Ovary (tissue), 9 donors: Measurements from ENCODE around the gene GPR132. TPM values are rescaled to one million over a fixed set of nuclear protein-coding genes. Genes with fewer than 3 reads are reported as not detected.
A peak's percentile ranks its signal among the peaks of the same experiment; 100 is the strongest.

Experiments
- DNase-seq, 5 donors: peaks; one replicate each; pipeline ENCODE4 v3.0.0-alpha.2; 2019 to 2020
- H3K27ac ChIP-seq, 2 donors: fragments of 200-600 bp; one replicate each; pipeline versions ENCODE4 v1.5.1 to v1.8.0; 2019 to 2022
- H3K27me3 ChIP-seq: fragments of 200-600 bp; one replicate; pipeline ENCODE4 v1.8.0; 2022
- H3K36me3 ChIP-seq: fragments of 200-600 bp; sonication (generic); one replicate; pipeline ENCODE4 v1.5.1; 2019
- H3K4me1 ChIP-seq: one replicate; pipeline ENCODE4 v1.8.1; 2013; ENCODE audit warnings: mild to moderate bottlenecking, moderate library complexity; ENCODE audit not compliant: insufficient read depth
- H3K4me3 ChIP-seq: fragments of 200-600 bp; sonication (generic); one replicate; pipeline ENCODE4 v1.5.1; 2017
- H3K9me3 ChIP-seq, 2 donors: fragments of 200-600 bp in 1 of 2; sonication (generic) in 1 of 2; one replicate each; pipeline versions ENCODE4 v1.5.1 to v1.8.1; 2013 to 2019; ENCODE audit warnings: mild to moderate bottlenecking in 1 of 2, moderate library complexity in 1 of 2
- CTCF ChIP-seq, 3 donors: fragments of 450-650 bp in 2 of 3; fragments of 200-600 bp in 1 of 3; IDR thresholded peaks; one replicate each; pipeline versions ENCODE4 v1.5.1 to v1.8.0; 2016 to 2022; ENCODE audit warnings: antibody characterized with exemption in 3 of 3, mild to moderate bottlenecking in 1 of 3
- EP300 ChIP-seq: sonication (generic); formaldehyde crosslinking; IDR thresholded peaks from one replicate; pipeline ENCODE4 v1.6.1; 2017; ENCODE audit warnings: antibody characterized with exemption
- POLR2A ChIP-seq: fragments of 450-650 bp; IDR thresholded peaks from one replicate; pipeline ENCODE4 v1.6.1; 2017; ENCODE audit warnings: antibody characterized with exemption, mild to moderate bottlenecking, moderate library complexity
- WGBS, 3 donors: extraction: QIAGEN DNeasy Blood & Tissue Kit in 1 of 3; methylation state at CpG; one replicate each; pipeline versions ENCODE4 v1.1.5 to v1.1.7; 2013 to 2017; 5-methylcytosine and 5-hydroxymethylcytosine counted together
- intact Hi-C, 4 donors: fragments of 100-400 bp; cut with DNase I; formaldehyde crosslinking; loops; one replicate each; pipeline versions ENCODE4 v1.11.0 to v1.15.1; 2022 to 2023
- polyA plus RNA-seq, 2 donors: library from polyadenylated mRNA; stranded (reverse); fragments of 200-250 nt in 1 of 2; fragments of 350-450 nt in 1 of 2; fragmentation: Illumina TruSeq in 1 of 2; extraction: RNeasy Lipid Tissue Mini Kit (QIAGEN cat#74804) in 1 of 2; gene quantifications; one replicate each; pipeline ENCODE4 v1.2.3, GENCODE V29; 2013 to 2014
- total RNA-seq, 7 donors: library from RNA; depleted of rRNA in 2 of 7; stranded (reverse); fragments of >200 nt in 2 of 7; fragmentation: NEBNext Ultra II Directional in 3 of 7; extraction: Animal tissue kit (Norgen Biotek cat#: 25700) in 3 of 7; gene quantifications; one replicate each; pipeline versions ENCODE4 v1.1.0 to v1.2.4, GENCODE V29; 2016 to 2023
- donor health status: DM: no; HTN: no; CAD: no; lungs with moderate emphysema.
- donor health status: DM: no; HTN: no; CAD: no.
- donor health status: Bipolar disorder and iron deficiency.
- donor health status: DM: yes; HTN: yes; CAD: no.
- donor health status: DM: no; HTN: no; CAD: no.
- donor health status: DM: yes; HTN: yes; CAD: no.

The GPR132 gene
- total and polyA plus RNA-seq, 9 donors: 0.27 to 2.0 (median 0.73) TPM

- Histone ChIP-seq H3K4me1 (no peaks in the 10 kb centered on the region), H3K36me3 (no peaks in the 10 kb centered on the region), H3K9me3 (no peaks in the 10 kb centered on the region), H3K27ac (no peak overlapping the region), H3K4me3 (no peak overlapping the region), H3K27me3 (no peaks in the 10 kb centered on the region)
- whole genome bisulfite sequencing, 3 donors: 5 to 6% (median 5%) methylated on average over 39 to 42 of the region's 42 CpGs
- intact Hi-C loops: loop anchor here (2.0 to 10.0 kb wide), 5 partner anchors 69 to 149 kb away; partner anchors contain the start of gene AHNAK2 (in 2 of the 4)
- TF ChIP-seq CTCF (IDR thresholded peaks at IDR 0.05) (peak; percentile 97 to 100 (median 99)), POLR2A (no peak)
- peak; percentile 79 to 92 (median 91) for DNase-seq
Measured at GRCh38 chr14:105045710-105046326, 19.4 kb downstream of the GPR132 start.

GRCh38 chr14:105043641-105044040 lies 21.6 kb downstream of the GPR132 start:
- Histone ChIP-seq H3K36me3 (no peaks in the 10 kb centered on the region), H3K4me1 (no peaks in the 10 kb centered on the region), H3K9me3 (no peaks in the 10 kb centered on the region), H3K27ac (no peak overlapping the region), H3K27me3 (no peaks in the 10 kb centered on the region), H3K4me3 (no peak overlapping the region)
- 56 to 62% (median 60%) methylated on average over 7 of the region's 7 CpGs for WGBS, 3 donors
- intact Hi-C loops: loop anchor here in 3 of 4 donors (5.0 to 10.0 kb wide), 4 partner anchors 61 to 151 kb away; partner anchors contain the start of gene AHNAK2 (in 1 of the 3)
- TF ChIP-seq CTCF (IDR thresholded peaks at IDR 0.05): no peak
- TF ChIP-seq EP300: no peak
- no peak for TF ChIP-seq POLR2A
- DNase-seq: no peak

GRCh38 chr14:105042813-105043212 lies 22.4 kb downstream of the GPR132 start:
- Histone ChIP-seq H3K36me3 (no peaks in the 10 kb centered on the region), H3K9me3 (no peaks in the 10 kb centered on the region), H3K4me3 (no peak overlapping the region), H3K27ac (no peak overlapping the region), H3K4me1 (no peaks in the 10 kb centered on the region), H3K27me3 (no peaks in the 10 kb centered on the region)
- no peak for DNase-seq
- TF ChIP-seq CTCF (IDR thresholded peaks at IDR 0.05): no peak
- no peak for TF ChIP-seq EP300
- no peak for TF ChIP-seq POLR2A
- 74 to 81% (median 77%) methylated on average over 13 to 17 of the region's 17 CpGs for WGBS, 3 donors
- intact Hi-C loops: loop anchor here in 3 of 4 donors (5.0 to 10.0 kb wide), 4 partner anchors 61 to 151 kb away; partner anchors contain the start of gene AHNAK2 (in 1 of the 3)

DNA sequence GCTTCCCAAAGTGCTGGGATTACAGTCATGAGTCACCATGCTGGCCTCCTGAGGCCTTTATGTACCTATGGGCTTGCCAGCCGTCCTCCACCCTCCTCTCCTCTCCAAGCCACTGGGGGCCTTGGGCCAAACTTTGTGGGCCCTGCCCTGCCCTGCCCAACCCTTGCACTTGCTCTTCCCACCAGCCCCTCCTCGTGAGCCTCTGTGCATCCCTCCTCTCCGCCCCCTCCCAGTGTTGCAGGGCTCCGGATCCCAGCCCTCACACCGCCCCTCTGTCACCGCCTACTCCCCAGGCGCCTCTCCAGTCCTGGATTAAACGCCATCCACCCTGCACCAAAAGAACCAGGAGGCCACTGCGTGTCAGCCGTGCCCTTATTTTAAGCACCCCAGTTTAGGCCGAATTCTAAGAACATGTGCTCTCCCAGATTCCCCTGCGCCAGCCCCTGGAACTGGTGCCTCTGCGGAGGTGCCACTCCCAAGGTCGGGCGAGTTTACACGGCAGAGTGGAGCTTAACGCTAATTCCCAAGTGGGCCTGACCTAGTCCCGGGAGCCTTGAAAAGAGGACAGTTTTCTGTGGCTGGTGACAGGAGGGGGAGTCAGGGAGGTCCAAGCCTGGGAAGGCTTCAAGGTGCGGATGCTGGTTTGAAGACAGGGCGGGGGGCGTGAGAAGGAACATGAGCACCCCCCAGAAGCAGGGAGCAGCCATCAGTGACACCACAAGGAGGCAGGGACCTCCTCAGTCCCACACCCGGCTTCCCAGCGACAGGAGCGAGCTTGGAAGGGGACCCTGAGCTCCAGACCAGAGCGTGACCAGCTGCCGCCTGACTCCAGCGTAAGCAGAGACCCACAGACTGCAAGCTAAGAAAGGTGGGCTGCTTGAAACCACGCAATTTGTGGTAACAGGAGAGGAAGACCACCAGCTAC lies 23.1 kb downstream of the GPR132 start:
- Histone ChIP-seq H3K36me3 (no peaks in the 10 kb centered on the region), H3K27ac (no peak overlapping the region), H3K27me3 (no peaks in the 10 kb centered on the region), H3K4me3 (no peak overlapping the region), H3K4me1 (no peaks in the 10 kb centered on the region), H3K9me3 (no peaks in the 10 kb centered on the region)
- DNase-seq: no peak
- TF ChIP-seq CTCF (IDR thresholded peaks at IDR 0.05) (no peak), POLR2A (no peak), EP300 (no peak)
- intact Hi-C loops: loop anchor here in 3 of 4 donors (5.0 to 10.0 kb wide), 4 partner anchors 60 to 150 kb away; partner anchors contain the start of gene AHNAK2 (in 1 of the 3)
- whole genome bisulfite sequencing, 3 donors: 71 to 78% (median 75%) methylated on average over 27 to 28 of the region's 28 CpGs
